BE2C (cell line): ENCODE data around the gene AOC3.
"Not testable (repeated sequence)": the region's sequence is repeated elsewhere in the genome, so short reads cannot be mapped to it uniquely, and the experiment has no call there.

ENCODE experiments used
- DNase-seq: peaks from one replicate; pipeline ENCODE4 v3.0.0-alpha.2; 2020
- H3K27me3 ChIP-seq: fragments of 250-450 bp; sonication (Bioruptor Pico); 2 replicates; pipeline ENCODE4 v1.5.1; 2020; ENCODE audit warnings: mild to moderate bottlenecking
- H3K36me3 ChIP-seq: fragments of 250-450 bp; sonication (Bioruptor Pico); 2 replicates; pipeline ENCODE4 v1.5.1; 2020; ENCODE audit warnings: mild to moderate bottlenecking
- H3K4me1 ChIP-seq: fragments of 250-450 bp; sonication (Bioruptor Pico); 2 replicates; pipeline ENCODE4 v1.5.1; 2020
- H3K4me3 ChIP-seq: 2 replicates; pipeline ENCODE4 v1.5.1; 2011; ENCODE audit warnings: low read depth, low read length
- H3K9me3 ChIP-seq: fragments of 250-450 bp; sonication (Bioruptor Pico); 2 replicates; pipeline ENCODE4 v1.5.1; 2020
- TF ChIP-seq, protein P1 (sequence below): IDR thresholded peaks from 2 replicates; pipeline ENCODE4 v1.5.1; 2012; ENCODE audit warnings: mild to moderate bottlenecking, low read depth, low read length

The AOC3 gene

DNA sequence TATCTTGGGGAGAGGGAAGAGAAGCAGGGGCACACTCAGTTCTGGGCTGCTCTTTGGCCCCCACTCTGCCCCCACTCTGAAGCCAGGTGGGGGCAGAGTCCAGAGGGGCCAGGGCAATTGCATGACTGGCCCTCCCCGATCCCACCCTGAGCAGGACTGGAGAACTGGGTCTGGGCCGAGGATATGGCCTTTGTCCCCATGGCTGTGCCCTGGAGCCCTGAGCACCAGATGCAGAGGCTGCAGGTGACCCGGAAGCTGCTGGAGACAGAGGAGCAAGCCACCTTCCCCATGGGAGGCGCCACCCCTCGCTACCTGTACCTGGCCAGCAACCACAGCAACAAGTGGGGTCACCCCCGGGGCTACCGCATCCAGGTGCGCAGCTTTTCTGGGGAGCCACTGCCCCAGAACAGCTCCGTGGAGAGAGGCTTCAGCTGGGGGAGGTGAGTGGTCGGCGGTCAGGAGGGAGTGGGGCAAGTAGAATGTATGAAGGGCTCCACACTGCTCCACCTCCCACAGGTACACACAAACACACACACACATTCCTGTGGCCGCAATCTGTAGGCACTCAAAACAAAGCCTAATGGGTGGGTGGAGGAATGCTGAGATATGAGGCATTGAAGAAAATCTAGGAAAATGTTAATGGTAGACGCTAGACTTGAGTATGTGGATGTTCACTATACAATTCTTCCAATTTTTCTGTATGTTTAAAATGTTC is 21.4 kb downstream of the AOC3 start:
- no peaks in the 10 kb centered on the region for H3K36me3 ChIP-seq
- H3K27me3 ChIP-seq = peaks cover 42% of the 10 kb centered on the region
- H3K4me3 ChIP-seq = no peak overlapping the region
- no peaks in the 10 kb centered on the region; the same call in 1 of the 2 replicates for H3K9me3 ChIP-seq
- no peak for DNase-seq
- TF ChIP-seq, protein P1, sequence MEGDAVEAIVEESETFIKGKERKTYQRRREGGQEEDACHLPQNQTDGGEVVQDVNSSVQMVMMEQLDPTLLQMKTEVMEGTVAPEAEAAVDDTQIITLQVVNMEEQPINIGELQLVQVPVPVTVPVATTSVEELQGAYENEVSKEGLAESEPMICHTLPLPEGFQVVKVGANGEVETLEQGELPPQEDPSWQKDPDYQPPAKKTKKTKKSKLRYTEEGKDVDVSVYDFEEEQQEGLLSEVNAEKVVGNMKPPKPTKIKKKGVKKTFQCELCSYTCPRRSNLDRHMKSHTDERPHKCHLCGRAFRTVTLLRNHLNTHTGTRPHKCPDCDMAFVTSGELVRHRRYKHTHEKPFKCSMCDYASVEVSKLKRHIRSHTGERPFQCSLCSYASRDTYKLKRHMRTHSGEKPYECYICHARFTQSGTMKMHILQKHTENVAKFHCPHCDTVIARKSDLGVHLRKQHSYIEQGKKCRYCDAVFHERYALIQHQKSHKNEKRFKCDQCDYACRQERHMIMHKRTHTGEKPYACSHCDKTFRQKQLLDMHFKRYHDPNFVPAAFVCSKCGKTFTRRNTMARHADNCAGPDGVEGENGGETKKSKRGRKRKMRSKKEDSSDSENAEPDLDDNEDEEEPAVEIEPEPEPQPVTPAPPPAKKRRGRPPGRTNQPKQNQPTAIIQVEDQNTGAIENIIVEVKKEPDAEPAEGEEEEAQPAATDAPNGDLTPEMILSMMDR = no peak
- H3K4me1 ChIP-seq = no peaks in the 10 kb centered on the region

DNA sequence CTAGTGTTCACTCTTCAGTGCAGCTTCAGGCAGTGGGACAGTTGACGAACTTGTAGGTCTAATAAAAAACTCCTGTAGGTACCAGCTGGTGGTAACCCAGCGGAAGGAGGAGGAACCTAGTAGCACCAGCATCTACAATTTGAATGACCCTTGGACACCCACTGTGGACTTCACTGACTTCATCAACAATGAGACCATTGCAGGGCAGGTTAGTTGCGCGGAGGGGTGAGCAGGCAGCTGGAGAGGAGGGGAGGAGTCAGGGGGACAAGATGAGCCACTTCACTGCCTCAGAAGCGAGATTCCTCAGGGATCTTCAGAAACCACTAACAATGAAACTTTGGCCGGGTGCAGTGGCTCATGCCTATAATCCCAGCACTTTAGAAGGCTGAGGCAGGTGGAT is 22.3 kb downstream of the AOC3 start:
- no peaks in the 10 kb centered on the region; the same call in 1 of the 2 replicates for H3K9me3 ChIP-seq
- no peaks in the 10 kb centered on the region for H3K4me1 ChIP-seq
- DNase-seq = no peak
- TF ChIP-seq, protein P1 = no peak
- H3K4me3 ChIP-seq = no peak overlapping the region
- H3K36me3 ChIP-seq = no peaks in the 10 kb centered on the region
- H3K27me3 ChIP-seq = peaks cover 51% of the 10 kb centered on the region

DNA sequence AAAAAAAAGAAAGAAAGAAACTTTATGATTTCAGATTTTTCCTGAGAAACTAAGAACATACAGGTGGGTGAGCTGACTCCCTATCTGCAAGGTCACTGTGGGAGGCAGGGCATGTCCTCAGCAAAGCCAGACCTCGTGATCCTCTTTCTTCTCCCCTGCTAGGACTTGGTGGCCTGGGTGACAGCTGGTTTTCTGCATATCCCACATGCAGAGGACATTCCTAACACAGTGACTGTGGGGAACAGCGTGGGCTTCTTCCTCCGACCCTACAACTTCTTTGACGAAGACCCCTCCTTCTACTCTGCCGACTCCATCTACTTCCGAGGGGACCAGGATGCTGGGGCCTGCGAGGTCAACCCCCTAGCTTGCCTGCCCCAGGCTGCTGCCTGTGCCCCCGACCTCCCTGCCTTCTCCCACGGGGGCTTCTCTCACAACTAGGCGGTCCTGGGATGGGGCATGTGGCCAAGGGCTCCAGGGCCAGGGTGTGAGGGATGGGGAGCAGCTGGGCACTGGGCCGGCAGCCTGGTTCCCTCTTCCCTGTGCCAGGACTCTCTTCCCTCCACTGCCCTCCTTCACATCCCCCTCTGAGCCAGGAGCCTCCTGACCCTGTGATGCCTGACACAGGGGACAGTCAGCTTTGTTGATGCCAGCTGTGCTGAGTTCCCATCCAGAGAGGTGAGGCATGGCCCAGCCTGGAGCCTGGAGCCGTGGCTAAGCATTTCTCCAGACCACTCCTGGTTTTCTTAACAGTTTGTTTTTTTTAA is 23.1 kb downstream of the AOC3 start:
- peaks cover 57% of the 10 kb centered on the region for H3K27me3 ChIP-seq
- not testable (repeated sequence) for H3K9me3 ChIP-seq, H3K36me3 ChIP-seq, H3K4me3 ChIP-seq, DNase-seq, H3K4me1 ChIP-seq

DNA sequence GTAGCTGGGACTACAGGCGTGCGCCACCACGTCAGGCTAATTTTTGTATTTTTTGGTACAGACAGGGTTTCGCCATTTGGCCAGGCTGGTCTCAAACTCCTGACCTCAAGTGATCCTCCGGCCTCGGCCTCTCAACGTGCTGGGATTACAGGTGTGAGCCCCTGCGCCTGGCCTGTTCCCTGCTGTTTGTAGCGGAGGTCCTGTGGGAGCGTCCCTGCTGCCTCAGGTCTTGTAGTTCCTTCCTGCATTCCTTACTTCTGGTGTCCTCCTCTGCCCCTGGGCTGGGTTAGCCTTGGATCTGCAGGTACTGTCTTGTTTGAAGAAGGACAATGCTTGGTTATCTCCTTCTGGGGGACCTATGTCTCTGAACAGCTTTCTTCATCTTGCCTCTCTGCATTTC is 26.0 kb downstream of the AOC3 start:
- Histone ChIP-seq H3K4me3 (no peak overlapping the region), H3K9me3 (no peaks in the 10 kb centered on the region), H3K36me3 (no peaks in the 10 kb centered on the region), H3K27me3 (peaks cover 63% of the 10 kb centered on the region), H3K4me1 (no peaks in the 10 kb centered on the region)
- TF ChIP-seq, protein P1 = no peak
- DNase-seq = no peak

DNA sequence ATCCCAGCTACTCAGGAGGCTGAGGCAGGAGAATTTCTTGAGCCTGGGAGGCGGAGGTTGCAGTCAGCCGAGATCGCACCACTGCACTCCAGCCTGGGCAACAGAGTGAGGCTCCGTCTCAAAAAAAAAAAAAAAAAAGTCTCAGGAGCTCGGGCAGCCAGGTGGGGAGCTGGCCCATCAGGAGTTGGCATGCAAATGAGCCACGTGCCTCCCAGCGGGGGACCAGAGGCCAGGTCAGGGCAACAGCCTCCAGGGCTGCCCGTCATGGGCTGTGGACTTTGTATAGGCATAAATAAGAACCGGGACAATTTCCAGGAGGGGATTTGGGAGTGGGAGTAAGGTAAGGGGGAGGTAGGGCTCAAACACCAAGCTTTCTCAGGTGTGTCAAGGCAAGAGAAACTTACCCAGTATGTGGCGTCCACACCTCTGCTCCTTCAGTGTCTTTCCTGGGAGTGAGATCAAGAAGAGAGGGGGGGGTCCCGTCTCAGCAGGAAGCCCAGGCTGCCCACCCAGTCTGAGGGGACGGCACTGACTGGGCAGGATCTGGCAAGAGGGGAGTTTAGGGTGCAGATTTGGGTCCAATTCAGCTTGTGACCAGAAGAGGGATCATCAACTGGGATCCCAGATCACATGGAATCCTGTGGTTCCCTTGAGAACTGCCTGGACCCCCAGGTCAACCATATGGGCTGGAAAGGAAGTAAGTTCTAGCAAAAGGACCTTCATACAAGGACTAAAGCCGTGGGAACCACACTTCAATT is 27.3 kb downstream of the AOC3 start:
- DNase-seq = no peak
- H3K4me1 ChIP-seq = no peaks in the 10 kb centered on the region
- no peaks in the 10 kb centered on the region for H3K9me3 ChIP-seq
- no peaks in the 10 kb centered on the region for H3K36me3 ChIP-seq
- no peak overlapping the region for H3K4me3 ChIP-seq
- TF ChIP-seq, protein P1 = no peak
- H3K27me3 ChIP-seq = peaks cover 55% of the 10 kb centered on the region

DNA sequence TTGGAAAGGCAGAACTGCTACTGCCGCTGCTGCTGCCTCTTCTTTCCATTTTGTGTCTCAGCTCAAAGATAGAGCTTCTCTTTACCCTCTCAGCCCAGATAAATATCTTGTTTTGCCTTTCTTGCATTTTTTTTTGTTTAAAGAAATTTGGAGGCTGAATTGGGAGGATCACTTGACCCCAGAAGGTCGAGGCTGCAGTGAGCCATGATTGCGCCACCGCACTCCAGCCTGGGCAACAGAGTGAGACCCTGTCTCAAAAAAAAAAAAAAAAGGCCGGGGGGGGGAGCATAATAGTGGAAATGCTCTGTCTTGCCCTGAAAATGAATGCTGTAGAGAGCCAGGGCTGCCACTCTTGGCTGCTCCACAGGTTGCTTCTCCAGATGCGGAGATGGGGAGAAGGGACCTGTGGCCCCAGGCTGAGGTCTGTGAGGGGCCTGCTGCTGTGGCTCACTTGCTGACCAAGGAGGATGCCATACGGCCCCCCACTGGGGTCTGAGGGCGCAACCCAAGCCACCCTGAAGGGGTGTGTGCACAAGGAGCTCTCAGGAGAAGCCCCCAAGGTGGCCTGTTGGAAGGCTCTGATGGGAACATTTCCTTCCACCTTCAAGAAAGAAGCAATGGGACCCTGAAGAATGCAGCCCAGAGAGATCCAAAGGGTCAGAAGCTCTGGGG is 28.1 kb downstream of the AOC3 start:
- TF ChIP-seq, protein P1 = no peak
- Histone ChIP-seq H3K4me3 (no peak overlapping the region), H3K9me3 (no peaks in the 10 kb centered on the region), H3K4me1 (no peaks in the 10 kb centered on the region), H3K36me3 (no peaks in the 10 kb centered on the region), H3K27me3 (peaks cover 49% of the 10 kb centered on the region)
- no peak for DNase-seq
